Suppressor macrophage (primary cell): Measurements from ENCODE around the gene C2orf92.

Experiments used
- DNase-seq, 4 experiments: peaks; one replicate each; pipeline ENCODE4 v3.0.0-alpha.2; 2020 to 2022

The C2orf92 gene

DNA sequence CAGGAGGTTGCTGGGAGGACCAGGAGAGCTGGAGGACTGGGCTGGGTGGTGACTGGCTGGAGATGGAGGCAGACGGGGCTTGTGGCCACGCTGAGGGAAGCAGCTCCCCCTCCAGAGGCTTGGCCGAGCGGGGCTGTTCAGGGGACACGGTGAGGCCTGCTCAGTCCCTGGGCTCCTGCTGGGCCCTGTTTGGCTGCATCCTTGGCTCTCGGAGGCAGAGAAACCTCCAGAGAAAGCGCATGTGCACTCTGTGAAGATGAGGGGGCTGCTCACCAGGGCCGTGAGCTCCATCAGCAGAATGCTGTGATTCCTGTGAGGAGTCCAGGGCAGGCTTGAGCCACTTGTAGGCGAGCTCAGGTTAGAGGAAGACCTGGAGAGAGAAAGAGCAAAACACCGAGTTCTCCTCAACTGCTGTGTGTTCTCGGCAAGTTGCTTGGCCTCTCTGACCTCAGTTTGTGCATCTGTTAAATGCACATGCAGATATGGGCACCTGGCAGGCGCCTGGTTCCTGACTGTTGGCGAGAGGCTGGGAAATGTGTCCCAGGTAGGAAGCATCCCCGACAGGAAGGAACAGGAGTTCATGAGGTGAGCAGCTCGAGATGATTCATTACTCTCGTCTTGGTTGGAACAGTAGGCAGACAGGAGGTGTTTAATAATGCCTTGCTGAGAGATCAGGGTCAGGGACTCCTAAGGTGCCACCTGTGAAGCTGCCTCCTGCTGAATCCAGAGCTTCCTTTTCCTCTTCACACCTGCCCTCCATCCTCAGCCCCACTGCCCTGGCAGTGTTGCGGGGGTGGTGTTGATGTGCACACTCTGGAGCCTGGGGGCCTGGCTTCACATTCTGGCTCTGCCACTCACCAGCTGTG lies 44.8 kb downstream of the C2orf92 start:
- DNase-seq: no peak

DNA sequence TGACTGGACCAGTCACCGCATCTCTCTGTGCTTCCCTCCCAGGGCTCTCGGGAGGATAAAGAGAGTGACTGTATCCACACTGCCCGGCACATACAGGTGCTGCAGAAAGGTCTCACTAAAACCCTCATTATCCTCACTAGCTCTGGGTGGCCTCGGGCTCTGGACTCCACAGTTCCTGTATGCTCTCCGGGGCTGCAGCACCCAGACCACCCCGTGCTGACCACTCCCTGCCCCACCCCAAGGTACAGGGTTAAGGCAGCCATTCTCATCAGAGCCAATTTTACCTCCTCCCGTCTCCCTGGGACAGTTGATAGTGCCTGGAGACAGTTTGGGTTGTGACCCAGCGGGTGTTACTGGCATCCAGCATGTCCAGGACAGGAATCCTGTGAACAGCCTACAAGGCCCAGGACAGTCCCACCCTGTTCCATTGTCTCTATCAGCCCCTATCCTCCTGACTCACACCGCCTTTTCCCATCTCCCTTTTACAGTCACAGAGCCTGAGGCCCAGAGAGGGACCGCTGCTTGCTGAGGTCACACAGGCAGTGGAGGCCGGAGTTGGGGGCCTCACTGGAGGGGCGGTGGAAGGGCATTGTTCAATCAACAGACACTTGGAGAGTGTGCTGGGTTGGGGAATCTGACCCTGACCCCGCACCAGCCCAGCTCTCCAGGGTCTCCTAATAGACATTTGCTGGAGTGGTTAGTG lies 45.6 kb downstream of the C2orf92 start:
- no peak for DNase-seq

DNA sequence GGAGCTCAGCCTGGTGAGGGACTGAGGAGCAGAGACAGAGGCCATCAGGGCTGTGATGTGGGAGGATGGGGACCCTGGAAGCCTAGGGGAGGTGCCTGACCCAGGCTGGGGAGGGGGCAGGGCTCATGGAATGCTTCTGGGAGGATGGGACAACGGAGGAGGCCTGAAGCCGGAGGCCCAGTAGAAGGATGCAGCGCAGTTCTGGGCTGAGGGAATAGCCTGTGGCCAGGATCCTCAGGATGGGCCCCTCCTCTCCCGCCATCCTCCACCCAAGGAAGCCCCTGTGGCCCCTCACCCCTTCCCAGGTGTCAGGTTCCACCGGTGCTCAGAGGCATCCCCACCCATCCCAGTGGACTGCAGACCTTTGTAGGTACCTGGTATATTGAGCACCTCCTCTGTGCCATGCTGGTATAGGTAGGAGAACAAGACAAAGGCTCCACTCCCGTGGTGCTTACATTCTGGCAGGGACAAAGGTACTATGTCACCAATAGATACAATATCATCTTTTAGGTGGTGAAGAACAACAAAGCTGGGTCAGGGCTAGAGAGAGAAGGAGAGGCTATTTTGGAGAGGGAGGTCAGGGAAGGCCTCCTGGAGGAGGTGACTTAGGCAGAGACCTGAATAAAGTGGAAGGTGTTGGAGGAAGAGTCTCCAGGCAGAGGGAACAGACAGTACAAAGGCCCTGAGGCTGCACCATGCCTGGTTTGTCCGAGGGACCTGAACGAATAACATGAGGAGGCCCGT lies 46.6 kb downstream of the C2orf92 start:
- DNase-seq: no peak

DNA sequence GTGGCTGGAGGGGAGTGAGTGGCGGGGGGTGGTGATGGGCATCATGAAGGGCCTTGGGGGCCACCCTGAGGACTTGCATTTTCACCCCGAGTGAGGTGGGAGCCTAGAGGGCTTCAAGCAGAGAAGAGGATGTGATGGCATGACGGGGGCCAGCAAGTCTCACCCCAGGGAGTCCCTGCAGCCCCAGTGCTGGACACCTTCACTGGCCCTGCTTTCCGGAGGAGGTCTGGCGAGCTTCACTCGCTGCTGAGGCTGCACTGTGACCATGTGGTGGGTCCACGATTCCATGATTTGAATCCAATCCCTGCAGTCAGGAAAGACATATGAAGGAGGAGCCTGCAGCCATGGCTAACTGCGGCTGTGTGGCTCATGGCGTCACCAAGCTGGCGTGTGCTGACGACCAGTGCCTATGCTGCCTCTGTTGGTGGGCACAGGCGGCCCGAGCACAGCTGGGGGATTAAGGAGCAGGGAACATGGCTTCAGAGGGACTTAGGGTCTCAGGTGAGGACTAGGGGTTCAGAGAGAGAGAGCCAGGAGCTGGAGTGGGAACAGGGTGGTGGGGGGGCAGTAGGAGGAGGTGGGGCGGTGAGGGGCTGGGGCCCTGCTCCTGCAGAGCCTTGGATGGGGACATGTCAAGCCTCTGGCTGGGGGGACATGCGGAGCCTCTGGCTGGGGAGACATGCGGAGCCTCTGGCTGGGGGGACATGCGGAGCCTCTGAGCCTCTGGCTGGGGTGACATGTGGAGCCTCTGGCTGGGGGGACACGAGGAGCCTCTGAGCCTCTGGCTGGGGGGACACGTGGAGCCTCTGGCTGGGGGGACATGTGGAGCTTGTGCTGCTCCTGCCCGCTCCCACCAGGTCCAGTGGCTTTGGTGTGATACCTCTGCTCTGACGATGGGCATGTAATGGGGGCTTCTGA lies 47.4 kb downstream of the C2orf92 start:
- no peak for DNase-seq

DNA sequence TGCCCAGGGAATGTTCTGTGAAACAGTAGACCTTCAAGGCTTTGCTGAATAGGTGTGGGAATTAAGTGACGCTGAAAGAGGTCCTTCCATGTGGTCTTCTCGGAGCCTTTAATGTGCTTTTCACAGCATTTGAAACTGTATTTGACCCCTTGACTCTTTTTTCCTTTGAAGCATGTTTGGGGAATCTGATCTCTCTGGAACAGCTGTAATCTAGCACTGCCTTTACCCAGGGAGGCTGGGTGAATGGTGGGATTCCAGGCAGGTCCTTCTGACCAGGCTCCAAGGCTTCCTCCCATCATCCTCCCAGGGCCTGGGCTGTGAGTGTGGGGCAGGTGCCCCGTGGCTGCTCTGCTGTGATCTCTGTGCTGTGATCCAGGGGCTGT lies 48.1 kb downstream of the C2orf92 start:
- no peak for DNase-seq

DNA sequence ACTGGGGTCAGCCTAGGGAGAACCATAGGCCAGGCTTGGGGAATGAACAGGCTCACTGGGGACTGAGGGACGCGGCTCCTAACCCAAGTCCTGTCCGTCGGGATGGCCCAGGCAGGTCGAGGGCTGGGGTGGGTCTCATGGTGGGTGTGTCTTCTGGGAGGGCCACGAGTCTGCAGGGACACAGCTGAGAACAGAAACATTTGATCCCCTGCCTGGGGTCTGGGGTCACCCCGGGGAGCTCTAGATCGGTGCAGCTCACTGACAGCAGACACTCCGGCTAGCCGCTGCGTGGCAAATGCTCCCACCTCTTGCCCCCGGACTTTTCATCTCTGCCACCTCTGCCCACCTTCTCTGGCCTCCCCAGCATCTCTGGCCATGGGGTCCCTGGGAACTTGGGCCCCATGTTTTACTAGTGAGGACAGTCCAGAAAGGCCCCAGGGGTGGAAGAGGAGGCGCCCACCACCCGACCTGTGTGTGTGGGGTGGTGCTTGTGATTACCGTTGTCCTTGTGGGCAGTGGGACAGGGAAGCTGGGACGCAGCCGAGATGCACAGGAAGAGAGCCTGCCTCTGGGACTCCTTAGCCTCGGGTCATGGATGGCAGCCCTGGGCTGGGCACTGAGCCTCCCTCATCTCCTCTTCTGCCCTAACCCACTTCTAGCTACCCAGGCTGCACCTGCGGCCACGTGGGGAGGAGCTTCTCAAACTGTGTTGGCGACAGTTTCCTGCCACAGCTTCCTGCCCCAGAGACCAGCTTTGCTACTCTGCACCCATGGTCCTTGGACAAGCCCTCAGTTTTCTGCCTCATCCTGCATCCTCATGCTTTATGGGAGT lies 48.8 kb downstream of the C2orf92 start:
- DNase-seq: no peak

DNA sequence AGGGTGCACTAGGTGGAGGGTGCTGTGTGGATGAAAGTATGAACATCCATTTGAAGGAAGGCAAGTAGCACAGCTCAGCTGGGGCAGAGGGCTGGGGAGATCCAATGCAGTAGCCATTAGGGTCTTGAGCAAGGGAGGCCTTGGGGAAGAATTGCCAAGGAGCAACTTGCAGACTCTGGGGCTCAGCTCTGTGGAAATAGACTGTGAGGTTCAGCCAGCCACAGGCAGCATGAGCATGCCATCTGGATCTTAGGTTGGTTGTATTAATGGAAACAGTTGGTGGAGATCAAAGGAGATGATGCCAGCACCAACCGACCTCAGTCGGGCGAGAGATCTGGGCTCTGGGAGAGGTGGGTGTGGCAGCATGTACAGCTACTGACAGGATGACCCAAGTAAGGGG lies 49.4 kb downstream of the C2orf92 start:
- DNase-seq: no peak

DNA sequence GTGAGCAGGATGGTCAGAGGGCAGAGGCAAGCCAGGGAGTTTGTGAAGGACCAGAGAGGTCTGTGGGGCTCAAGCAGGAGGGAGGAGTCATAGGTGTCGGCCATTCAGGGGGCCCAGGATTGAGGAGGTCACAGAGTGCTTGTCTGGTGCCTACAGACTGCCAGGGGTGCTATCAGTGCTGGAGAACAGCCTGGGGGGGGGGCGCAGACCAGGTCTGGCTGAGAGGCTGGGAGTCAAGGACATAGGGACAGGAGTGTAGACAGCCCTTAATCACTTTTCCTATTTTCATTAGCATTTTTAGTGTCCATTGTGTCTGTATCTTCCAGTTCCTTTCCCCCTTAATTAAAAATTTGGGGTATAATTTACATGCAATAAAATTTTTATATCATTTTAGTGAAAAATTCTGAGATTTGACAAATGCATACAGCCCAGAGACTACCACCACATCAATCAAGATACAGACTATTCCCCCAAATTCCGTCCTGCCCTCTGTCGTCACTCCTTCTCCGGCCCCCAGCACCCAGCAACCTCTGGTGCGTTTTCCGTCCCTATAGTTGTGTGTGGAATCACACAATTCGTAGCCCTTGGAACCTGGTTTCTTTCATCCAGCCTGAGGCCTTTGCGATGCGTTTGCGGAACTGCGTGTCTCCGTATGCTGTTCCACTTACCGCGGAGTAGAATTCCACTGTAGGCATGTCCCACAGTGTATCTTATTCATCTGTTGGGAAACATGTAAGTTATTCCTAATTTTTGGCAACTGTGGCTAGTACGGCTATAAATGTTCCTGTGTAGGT lies 50.0 kb downstream of the C2orf92 start:
- DNase-seq: no peak

DNA sequence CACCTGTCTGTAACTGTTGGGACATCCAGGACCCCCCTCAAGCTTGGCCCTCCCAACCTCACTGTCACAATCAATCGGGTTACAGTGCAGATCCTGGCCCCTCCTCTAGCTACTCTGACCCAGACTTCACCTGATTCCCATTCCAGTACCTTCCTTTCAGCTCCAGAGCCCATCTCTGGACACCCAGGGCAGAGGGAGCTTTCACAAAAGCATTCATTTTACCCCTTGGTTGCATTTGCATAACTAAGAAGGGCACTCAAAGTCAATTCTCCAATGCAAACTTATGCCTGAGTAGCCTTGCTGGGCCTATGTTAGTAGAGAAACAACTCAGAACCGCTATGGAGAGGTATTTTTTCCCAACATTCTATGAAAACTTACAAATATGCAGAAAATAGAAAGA lies 51.2 kb downstream of the C2orf92 start:
- DNase-seq: no peak

DNA sequence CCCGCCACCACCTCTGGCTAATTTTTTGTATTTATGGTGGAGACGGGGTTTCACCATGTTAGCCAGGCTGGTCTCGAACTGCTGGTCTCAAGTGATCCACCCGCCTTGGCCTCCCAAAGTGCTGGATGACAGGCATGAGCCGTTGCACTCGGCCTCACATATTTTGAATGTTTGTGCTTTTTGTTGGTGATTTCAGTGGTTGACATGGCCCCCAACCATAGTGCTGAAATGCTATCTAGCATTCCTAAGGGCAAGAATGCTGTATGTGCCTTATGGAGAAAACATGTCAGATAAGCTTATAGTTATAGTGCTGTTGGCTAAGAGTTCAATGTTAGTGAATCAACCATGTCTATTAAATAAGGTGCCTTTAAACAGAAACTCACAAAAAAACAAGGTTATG lies 52.7 kb downstream of the C2orf92 start:
- DNase-seq: no peak

DNA sequence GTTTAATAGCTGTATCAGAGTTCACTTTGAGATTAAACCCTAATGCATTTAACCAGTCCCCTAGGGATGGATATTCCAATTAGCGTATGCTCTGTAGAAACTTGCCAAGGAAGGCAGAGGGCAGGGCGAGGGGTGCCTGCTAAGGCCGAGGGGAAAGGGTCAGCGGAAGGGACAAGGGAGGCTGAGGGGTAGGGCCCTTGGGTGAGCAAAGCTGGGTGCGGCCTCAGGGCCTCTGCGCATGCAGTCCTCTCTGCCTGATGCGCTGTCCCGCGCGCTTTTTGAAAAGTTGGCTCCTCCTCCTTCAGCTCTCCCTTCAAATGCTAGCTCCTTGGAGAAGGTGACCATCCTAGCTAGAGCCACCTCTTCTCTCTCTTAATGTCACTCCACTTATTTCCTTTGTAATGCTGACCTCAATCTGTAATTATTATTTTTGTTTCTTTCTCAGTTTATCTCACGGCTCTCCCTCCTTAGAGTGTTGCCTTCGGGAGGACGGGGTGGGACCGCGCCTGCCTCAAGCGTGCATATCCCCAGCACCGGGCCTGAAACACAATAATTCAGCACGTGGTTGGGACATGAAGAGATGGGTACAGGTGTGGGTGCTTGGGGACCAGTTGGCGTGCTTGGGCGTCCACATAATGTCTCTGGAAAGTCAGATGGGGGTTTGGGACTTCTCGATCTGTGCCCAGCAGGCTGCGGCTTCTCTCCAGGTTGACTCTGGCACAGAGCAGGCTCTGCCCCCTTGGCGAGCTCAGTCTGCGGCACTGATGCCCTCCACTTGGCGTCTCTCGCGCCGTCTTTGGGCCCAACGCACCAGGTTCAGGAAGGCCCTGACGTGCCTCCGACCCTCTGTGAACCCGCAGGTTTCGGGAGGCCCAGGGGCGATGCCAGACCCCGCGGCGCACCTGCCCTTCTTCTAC lies 53.9 kb downstream of the C2orf92 start:
- DNase-seq: no peak

DNA sequence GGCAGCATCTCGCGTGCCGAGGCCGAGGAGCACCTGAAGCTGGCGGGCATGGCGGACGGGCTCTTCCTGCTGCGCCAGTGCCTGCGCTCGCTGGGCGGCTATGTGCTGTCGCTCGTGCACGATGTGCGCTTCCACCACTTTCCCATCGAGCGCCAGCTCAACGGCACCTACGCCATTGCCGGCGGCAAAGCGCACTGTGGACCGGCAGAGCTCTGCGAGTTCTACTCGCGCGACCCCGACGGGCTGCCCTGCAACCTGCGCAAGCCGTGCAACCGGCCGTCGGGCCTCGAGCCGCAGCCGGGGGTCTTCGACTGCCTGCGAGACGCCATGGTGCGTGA lies 54.5 kb downstream of the C2orf92 start:
- DNase-seq: no peak

DNA sequence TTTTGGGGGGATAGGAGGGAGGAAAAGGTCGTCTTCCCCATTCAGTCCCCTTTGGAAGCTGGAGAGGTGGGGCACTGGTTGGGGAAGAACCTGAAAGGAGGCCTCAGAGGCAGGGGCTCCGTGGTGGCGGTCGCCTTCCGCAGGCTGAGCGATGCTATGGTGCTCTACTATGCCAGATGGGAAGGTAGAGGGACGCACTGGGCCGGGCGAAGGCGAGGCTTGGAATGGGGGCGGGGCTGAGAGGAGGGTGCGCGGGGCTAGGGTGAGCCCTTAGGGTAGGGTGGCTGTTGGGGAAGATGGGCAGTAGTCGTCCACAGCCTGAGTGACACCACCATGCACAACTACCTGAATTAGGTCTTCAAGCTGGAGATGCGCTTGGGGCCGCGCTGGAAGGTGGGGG lies 55.0 kb downstream of the C2orf92 start:
- no peak for DNase-seq

DNA sequence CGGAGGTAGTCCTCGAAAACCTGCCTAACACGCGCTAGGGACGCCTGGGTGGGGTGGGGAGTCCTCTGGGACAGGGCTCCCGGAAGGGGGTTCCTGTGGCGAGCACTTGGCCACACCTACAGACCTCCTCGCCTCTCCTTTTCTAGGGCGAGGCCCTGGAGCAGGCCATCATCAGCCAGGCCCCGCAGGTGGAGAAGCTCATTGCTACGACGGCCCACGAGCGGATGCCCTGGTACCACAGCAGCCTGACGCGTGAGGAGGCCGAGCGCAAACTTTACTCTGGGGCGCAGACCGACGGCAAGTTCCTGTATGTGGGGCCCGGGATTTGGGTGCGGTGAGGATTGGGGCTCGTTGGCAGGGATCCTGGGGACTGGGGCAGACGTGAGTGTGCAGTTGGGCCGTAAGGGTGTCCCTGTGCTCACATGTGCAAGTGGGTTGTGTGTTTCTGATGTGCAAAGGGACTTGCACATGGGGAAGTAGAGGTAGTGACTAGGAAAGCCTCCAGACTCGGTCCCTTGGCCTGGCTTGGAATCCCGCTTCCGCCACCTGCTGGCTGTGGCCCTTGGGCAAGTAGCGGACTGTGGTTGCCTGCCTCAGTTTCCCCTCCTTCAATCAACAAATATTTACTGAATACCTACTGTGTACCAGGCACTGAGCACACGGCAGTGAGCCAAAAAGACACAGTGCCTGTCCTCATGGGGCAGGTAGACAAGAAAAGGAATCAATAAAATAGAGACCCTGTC lies 55.6 kb downstream of the C2orf92 start:
- no peak for DNase-seq

DNA sequence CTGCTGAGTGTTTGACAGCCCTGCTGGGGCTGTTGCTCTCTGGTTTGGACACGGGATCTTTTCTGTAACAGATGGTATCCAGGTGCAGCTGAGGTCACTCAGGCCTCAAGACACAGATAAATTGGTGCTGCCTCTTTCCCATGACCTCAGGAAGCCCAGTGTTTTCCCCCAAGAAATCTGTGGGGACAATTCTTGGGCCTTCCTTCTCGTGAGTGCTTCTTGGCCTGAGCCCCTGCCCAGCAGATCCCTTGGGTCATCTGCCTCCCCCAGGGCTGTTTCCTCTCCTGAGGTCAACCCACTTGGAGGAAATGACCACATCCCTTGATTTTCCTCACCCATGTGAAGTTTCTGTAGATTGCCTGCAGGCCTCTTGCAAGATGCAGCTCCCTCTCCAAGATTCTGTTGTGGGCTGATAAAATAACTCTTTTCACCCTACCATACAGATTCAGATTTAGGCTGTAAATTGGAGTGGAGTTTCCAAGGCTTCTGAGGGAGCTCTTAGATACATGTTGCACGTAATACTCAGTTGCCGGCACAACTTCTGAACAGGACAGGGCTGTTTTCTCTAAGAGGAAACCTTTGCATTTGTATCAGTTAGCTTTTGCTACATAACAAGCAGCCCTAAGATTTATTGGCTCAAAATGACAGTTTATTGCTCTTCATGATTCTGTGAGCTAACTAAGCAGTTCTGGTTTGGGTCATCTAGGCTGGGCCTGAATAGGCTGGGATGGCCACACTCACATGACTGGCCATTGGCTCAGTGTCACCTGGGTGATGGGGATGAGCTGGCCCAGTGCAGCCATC lies 57.0 kb downstream of the C2orf92 start:
- peak in 3 of 4 experiments; percentile 34 to 64 (median 50) for DNase-seq

DNA sequence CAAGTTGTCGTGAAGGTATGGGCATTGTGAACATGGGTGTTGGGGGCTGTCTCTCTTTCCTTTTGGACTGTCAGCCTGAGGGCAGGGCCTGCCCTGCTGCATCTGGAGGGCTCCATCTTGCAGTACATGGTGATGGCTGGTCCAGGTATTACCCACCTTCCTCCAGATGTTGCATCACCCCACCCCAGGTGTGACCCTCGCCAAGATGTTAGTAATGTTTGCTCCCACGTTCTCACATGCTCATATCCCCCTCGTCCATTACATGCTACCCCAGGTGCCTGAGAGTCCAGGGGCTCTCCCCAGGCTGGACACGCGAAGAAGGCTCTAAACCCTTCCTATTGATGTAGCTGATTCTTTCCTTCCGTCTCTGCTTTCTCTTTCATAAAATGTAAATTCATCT lies 57.8 kb downstream of the C2orf92 start:
- no peak for DNase-seq

DNA sequence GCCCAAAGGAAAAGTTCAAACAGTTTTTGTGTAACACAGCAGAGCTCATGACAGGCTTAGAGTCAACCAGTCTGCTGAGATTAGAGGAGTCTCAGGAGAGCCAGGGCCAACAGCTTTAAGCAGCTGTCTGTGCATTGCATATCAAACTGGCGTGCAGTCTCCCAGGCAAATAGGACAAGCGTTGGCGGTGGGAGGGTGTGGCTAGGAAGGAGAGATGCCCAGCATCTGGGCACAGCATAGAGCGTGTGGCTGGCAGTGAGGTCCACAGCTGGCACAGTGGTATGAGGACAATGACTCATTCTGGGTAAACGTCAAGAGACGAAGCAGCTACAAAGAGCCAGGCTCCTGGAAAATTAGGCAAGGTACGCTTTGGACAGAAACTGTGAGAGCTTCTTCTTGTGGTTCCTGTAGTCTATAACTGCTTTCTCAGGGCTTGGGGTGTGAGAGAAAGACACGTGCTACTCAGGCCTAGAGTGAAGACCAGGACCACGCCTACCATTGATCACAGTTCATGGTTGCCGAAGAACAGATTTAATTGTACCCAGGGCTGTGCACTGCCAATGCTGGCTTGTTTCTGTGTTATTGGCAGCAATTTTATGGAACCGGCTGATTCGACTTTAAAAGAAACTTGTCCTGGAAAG lies 58.7 kb downstream of the C2orf92 start:
- DNase-seq: no peak
